ENCODE results near the gene OR5J2.

- no peak for TF ChIP-seq ZKSCAN1 (IDR thresholded peaks at IDR 0.05; ENCODE audit: low read length)
- no peak for TF ChIP-seq TCF7 (IDR thresholded peaks at IDR 0.05; ENCODE audit: low read depth)
- TF ChIP-seq FOXJ3 (CRISPR knock-in tag; IDR thresholded peaks at IDR 0.05; ENCODE audit: borderline replicate concordance): no peak
- TF ChIP-seq CC2D1A (CRISPR knock-in tag; IDR thresholded peaks at IDR 0.05): no peak
- no peak for TF ChIP-seq FOXC1 (CRISPR knock-in tag; IDR thresholded peaks at IDR 0.05; ENCODE audit: borderline replicate concordance)
- no peak for TF ChIP-seq CTCF (CRISPR knock-in tag; IDR thresholded peaks at IDR 0.05)
- TF ChIP-seq MYC (CRISPR knock-in tag; IDR thresholded peaks at IDR 0.05; ENCODE audit: borderline replicate concordance): no peak
- TF ChIP-seq ZNF549 (CRISPR knock-in tag; IDR thresholded peaks at IDR 0.05): no peak
- no peak for TF ChIP-seq ZFP91 (CRISPR knock-in tag; IDR thresholded peaks at IDR 0.05; ENCODE audit: borderline replicate concordance)
These were observed 24.1 kb upstream of the OR5J2 start for GRCh38 chr11:56152333-56152732.

All from HepG2 (cell line).